ENCODE measurements around the gene SRGAP2. TPM values are rescaled to one million over a fixed set of nuclear protein-coding genes. Genes with fewer than 3 reads are reported as not detected.
"Not testable (repeated sequence)": the region's sequence is repeated elsewhere in the genome, so short reads cannot be mapped to it uniquely, and the experiment has no call there.

SRGAP2 gene
- total RNA-seq, 1 experiment from 2014 or later = 81.2 TPM

DNA sequence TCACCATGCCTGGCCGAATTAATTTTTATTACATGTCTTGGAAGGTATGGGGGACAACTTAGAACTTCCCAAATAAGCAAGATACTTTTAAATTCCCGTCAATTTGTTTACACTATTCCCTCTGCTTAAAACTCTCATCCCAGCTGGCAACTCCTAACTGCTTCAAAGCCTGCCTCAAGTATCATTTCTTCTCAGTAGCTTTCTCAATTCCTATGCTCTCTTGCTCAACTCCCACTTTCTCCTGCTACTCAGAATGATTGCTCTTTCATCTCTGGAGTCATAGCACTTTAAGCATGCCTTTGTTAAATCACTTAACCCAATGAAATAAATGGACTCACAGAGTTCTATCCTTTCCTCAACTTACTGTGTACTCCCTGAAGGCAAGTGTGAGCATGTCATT lies 19.6 kb upstream of the SRGAP2 start:
- H3K9me3 Mint-ChIP-seq; H3K4me1 Mint-ChIP-seq; H3K36me3 Mint-ChIP-seq; POLR2A ChIA-PET; CTCF ChIA-PET; DNase-seq (ENCODE audit: low spot score); ATAC-seq; H3K4me3 Mint-ChIP-seq; H3K27ac Mint-ChIP-seq; H3K27me3 Mint-ChIP-seq (ENCODE audit: low read depth): not testable (repeated sequence)

DNA sequence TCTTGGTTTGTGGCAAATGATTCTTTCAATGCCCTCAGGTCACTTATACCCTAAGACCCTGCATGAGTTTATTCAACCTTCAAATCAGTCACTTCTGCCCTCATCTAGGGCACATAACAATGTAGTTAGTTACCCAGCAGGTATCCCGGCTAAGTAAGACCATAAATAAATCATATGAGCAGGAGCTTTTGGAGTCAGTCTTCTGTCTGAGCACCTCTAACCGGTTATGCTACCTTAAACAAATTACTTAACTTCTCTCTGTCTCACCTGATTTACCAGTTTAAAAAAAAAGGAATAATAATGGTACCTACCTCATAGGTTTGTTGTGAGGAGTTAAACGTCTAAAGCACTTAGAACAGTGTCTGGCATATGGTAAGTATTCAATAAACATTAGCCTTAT lies 17.6 kb upstream of the SRGAP2 start:
- POLR2A ChIA-PET; H3K36me3 Mint-ChIP-seq; H3K27ac Mint-ChIP-seq; H3K9me3 Mint-ChIP-seq; DNase-seq (ENCODE audit: low spot score); H3K4me1 Mint-ChIP-seq; CTCF ChIA-PET; H3K27me3 Mint-ChIP-seq (ENCODE audit: low read depth); H3K4me3 Mint-ChIP-seq: not testable (repeated sequence)
- ATAC-seq = peak; percentile 43; the same call in 1 of the 2 replicates

DNA sequence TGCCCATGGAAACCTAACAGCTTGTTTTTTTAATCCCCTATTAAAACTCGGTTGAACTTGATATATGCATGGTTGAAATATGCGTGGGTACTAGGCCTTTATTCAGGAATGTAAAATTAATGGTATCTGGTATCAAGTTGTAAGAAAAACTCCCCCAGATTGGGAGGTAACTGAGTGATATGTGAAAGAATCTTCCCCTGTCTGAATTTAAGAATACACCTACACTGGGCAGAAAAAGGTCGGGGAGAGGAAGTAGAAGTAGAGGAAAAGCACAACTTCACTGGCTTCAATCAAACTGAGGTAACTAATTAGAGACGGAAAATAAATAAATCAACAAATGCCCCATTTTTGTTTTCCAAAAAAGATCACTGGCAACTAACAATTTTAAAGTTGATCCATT lies 16.5 kb upstream of the SRGAP2 start:
- H3K27ac Mint-ChIP-seq; POLR2A ChIA-PET; H3K9me3 Mint-ChIP-seq; H3K4me1 Mint-ChIP-seq; ATAC-seq; H3K4me3 Mint-ChIP-seq; CTCF ChIA-PET; H3K36me3 Mint-ChIP-seq; DNase-seq (ENCODE audit: low spot score); H3K27me3 Mint-ChIP-seq (ENCODE audit: low read depth): not testable (repeated sequence)

DNA sequence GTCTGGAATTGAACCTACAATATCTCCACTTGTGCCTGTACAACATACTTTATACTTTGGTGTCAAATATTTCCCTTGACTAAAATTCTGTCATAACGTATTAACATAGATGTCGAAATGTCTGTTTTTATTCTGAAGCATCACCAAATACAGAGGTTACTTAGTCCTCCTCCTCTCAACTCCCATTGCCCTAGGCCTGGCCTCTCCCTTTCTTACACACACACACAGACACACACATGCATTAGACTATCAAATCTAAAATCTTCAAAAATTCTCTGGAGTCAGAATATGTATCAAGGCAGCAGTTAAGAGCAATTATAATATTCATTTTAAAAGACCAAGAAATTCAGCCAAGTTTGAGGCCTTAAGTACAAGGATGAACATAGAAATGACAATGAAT lies 8.2 kb upstream of the SRGAP2 start:
- H3K27ac Mint-ChIP-seq, H3K4me3 Mint-ChIP-seq, CTCF ChIA-PET: not testable (repeated sequence)

DNA sequence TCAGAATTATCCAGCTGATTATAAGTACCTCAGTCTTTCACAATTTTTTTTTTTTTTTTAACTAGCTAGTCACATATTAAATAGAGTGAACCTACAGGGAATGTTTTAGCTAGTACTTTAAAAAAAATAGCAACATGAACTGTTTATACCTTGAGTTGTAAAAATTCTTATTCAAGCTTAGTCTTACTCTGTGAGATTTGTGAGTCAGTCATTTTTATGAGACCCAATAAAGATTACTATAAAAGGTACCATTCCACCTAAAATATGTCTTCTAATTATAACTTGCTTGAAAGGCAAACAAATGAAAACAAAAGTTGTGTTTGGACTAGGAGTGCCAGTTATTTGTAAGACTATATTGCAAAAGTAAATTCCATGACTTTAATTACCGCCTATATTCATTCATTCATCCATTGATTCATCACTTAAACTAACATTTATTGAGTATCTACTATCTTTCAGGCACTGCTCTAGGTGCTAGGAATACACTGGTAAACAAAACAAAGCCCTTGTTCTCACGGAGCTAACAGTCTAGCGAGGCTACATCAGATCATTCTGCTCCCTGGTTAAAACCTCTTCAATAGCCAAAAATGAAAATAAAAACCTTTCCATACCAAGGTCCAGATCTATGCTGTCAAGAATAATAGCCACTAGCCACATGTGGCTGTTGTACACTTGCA lies 6.5 kb upstream of the SRGAP2 start:
- H3K27ac Mint-ChIP-seq; DNase-seq (ENCODE audit: low spot score); H3K36me3 Mint-ChIP-seq; H3K27me3 Mint-ChIP-seq (ENCODE audit: low read depth); H3K9me3 Mint-ChIP-seq; H3K4me1 Mint-ChIP-seq; H3K4me3 Mint-ChIP-seq; ATAC-seq; CTCF ChIA-PET; POLR2A ChIA-PET: not testable (repeated sequence)

More for the DNA sequence above, 8.2 kb upstream of the SRGAP2 start:
- ATAC-seq; H3K4me1 Mint-ChIP-seq; POLR2A ChIA-PET; DNase-seq (ENCODE audit: low spot score); H3K27me3 Mint-ChIP-seq (ENCODE audit: low read depth); H3K36me3 Mint-ChIP-seq; H3K9me3 Mint-ChIP-seq: not testable (repeated sequence)

DNA sequence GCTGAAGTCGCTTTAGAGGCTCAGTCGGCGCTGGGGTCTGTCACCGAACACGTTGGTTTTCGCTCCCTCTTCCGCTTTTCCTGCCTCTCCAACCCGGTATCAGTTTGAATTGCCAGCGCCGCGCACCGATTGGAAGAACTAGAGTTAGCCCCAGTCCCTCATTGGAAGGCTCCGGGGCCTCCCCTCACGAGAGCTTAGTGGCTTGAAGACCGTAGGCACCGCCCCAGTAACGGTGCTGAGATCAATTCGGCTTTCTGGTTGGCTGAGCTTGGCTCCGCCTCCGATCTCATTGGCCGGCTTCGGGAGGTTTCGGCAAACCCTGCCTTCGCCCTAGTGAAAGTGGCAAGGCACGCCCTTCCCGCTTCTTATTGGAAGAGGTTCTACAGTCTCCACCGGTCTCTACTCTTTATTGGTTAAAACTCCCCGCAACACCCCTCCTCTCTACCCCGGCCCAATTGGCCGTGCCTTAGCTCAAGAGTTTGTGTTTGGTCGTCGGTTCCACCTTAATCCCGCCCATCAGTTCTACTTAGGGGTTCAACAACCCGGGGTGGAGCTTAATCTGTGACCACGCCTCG lies 465 bp upstream of the SRGAP2 start, which contains the start of gene FAM72A:
TSS of gene FAM72A (minus strand) at position 51 of the 575 bp plus-strand sequence. CDS start 814 bp downstream, outside the sequence.
- H3K9me3 Mint-ChIP-seq; H3K27ac Mint-ChIP-seq; H3K36me3 Mint-ChIP-seq; H3K4me1 Mint-ChIP-seq; CTCF ChIA-PET; H3K27me3 Mint-ChIP-seq (ENCODE audit: low read depth); POLR2A ChIA-PET: not testable (repeated sequence)
- H3K4me3 Mint-ChIP-seq = peak within 1 kb of the TSS; percentile 59
- peak; percentile 84 for ATAC-seq
- TF ChIP-seq SP1 (CRISPR knock-in tag; conservative IDR thresholded peaks at IDR 0.05) (0 out of 2 replicates have a peak, but pooled peaks have one; percentile 30), NFYB (CRISPR knock-in tag; conservative IDR thresholded peaks at IDR 0.05; ENCODE audit: low read depth) (peak; percentile 61)
- DNase-seq (ENCODE audit: low spot score) = peak; percentile 97

DNA sequence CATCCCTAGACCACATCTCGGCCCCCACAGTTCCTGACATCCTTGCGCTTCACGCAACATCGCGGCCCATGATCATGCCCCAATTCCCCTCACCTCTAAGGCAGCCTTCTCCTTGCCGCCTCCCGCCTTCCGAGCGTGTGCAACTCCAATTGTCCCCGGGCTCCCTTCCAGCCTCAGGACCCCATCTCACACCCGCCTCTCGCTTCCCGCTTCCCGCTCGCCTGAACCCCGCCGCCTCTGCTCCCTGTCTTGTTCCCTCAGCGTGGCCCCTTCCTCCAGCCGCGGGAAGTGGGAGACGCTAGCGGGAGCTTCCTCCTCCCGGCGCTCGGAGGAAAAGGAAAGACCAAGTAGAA lies 794 bp downstream of the SRGAP2 start:
- H3K27me3 Mint-ChIP-seq (ENCODE audit: low read depth); H3K27ac Mint-ChIP-seq; H3K4me1 Mint-ChIP-seq; POLR2A ChIA-PET; CTCF ChIA-PET; H3K9me3 Mint-ChIP-seq; H3K36me3 Mint-ChIP-seq; ATAC-seq: not testable (repeated sequence)
- DNase-seq (ENCODE audit: low spot score) = peak; percentile 10
- peak overlapping the region; percentile 61 for H3K4me3 Mint-ChIP-seq

DNA sequence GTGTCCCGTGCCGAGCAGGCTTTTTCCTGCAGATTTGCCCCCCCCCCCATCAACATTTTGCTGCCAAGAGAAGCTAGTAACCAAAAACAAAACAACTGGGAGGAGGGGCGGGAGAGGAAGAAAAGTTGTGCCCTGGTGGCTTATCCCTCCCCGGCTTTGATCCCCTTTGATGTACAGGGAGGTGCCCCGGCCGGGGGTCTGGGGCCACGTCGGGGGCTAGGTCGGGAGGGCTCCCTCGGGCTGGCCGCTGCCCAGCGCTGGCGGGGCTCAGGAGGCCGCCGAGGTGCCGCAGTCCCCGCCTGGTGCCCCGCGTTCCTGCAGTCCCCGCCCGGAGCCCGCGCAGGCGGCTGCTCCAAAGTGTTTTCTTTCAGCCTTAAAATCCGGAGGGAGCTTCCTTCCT lies 1.5 kb downstream of the SRGAP2 start:
- H3K27me3 Mint-ChIP-seq (ENCODE audit: low read depth); ATAC-seq; POLR2A ChIA-PET; H3K27ac Mint-ChIP-seq; H3K9me3 Mint-ChIP-seq; CTCF ChIA-PET; H3K4me1 Mint-ChIP-seq; H3K36me3 Mint-ChIP-seq: not testable (repeated sequence)
- DNase-seq (ENCODE audit: low spot score) = peak; percentile 11
- peak overlapping the region; percentile 74 for H3K4me3 Mint-ChIP-seq

DNA sequence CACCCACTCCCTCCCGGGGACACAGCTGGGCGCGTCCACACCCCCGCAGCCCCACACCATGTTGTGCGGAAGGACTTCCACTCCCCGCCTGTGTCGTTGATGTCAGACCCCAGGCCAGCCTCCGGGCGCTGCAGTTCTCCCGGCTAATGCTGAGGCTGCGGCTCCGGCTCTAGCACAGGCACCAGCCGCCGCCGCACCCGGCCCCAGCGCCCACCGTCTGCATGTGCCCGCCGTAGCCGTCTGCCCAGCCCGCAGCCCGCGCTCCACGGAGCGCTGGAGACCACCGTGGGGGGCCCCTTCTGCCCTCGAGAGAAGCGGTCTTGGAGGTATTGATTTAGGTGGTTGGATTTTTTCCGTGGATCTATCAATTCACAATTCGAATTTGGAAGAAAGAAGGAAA lies 2.2 kb downstream of the SRGAP2 start:
- not testable (repeated sequence) for ATAC-seq

DNA sequence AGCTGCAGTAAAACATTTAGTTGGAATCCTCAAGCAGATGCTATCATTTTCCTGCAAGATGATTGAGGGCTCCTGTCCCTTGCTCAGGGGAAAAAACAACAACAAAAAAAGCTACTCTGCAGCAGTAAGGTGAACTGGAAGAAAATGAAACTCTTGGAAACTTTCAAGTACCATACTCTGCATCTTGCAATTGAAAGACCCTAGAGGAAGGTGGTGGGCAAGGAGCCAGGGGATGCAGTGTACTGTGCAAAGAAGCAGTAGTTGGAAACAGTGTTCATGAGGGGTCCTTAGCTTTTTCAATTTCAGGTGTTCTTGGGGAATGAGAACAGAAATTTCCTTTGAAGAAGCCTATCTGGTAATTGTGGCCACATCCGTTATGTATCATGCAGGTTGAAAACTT lies 7.5 kb downstream of the SRGAP2 start:
- DNase-seq (ENCODE audit: low spot score); H3K36me3 Mint-ChIP-seq; POLR2A ChIA-PET; H3K27me3 Mint-ChIP-seq (ENCODE audit: low read depth); H3K27ac Mint-ChIP-seq; H3K9me3 Mint-ChIP-seq; CTCF ChIA-PET; ATAC-seq; H3K4me1 Mint-ChIP-seq; H3K4me3 Mint-ChIP-seq: not testable (repeated sequence)

More for the DNA sequence above, 2.2 kb downstream of the SRGAP2 start:
- H3K36me3 Mint-ChIP-seq; POLR2A ChIA-PET; H3K27me3 Mint-ChIP-seq (ENCODE audit: low read depth); H3K27ac Mint-ChIP-seq; H3K9me3 Mint-ChIP-seq; H3K4me1 Mint-ChIP-seq; CTCF ChIA-PET: not testable (repeated sequence)
- H3K4me3 Mint-ChIP-seq = peak overlapping the region; percentile 64
- DNase-seq (ENCODE audit: low spot score) = peak; percentile 35

DNA sequence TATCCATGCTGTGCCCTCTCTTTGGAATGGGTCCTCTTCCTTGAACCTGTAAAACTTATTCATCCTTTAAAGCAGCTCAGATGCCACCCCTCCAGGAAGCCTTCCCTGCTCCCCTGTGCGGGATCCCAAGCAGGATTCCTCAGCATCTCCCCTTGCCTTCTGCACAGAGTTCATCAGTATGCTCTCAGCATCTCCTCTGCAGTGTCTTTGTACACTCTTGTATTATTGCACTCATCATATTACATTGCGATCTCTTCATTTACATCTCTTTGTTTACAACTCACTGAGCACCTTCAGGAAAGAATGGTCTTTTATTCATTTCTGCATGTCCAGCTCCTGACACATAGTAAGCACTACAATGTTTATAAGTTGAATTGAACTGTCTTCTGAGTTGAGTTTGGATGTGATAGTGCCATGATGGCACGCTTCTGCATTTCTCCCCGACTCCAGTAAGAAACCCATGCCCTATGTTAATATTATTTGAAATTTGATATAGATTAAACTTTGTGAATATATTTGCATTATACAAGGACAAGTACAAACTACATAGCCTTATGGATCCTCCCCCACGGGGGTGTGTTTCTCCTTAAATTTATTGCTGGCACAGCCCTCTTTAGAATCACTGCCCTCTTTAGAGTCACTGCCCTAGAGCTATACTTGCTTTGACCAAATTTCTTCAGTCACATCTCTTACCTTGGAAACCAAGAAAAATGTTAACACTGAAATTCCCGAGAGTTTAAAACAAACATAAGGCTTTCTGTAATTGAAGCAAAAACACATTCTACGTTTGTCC lies 12.5 kb downstream of the SRGAP2 start:
- POLR2A ChIA-PET; H3K36me3 Mint-ChIP-seq; H3K27me3 Mint-ChIP-seq (ENCODE audit: low read depth); H3K9me3 Mint-ChIP-seq; H3K27ac Mint-ChIP-seq; DNase-seq (ENCODE audit: low spot score); ATAC-seq; H3K4me1 Mint-ChIP-seq; CTCF ChIA-PET; H3K4me3 Mint-ChIP-seq: not testable (repeated sequence)

DNA sequence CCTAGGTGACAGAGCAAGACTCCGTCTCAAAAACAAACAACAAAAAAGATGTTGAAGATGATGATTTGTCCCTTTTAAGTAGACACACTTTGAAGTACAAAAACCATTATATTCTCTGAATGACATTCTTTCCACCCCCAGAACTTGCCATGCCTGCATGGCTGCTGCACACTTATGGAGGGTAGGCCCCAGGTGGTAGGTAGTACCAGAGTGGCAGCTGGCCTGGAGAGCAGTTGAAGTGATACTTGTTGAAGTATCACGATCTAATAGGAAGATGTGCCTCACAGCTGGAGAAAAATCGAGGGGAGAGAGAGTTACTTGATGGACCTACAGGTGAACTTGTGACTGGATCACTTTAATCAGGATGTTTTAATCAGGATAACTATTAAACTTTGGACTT lies 14.9 kb downstream of the SRGAP2 start:
- POLR2A ChIA-PET; CTCF ChIA-PET; H3K36me3 Mint-ChIP-seq; H3K4me1 Mint-ChIP-seq; H3K9me3 Mint-ChIP-seq; ATAC-seq; H3K27me3 Mint-ChIP-seq (ENCODE audit: low read depth); DNase-seq (ENCODE audit: low spot score); H3K27ac Mint-ChIP-seq; H3K4me3 Mint-ChIP-seq: not testable (repeated sequence)
